ENCODE measurements around the gene RAB8B.
"Not testable (repeated sequence)": the region's sequence is repeated elsewhere in the genome, so short reads cannot be mapped to it uniquely, and the experiment has no call there.

The RAB8B gene

GRCh38 chr15:63186065-63186464 lies 3.3 kb upstream of the RAB8B start:
- DNase-seq: no peak

- no peak for DNase-seq
Measured at GRCh38 chr15:63187589-63188226, 1.7 kb upstream of the RAB8B start.

- no peak for DNase-seq
Measured at GRCh38 chr15:63188247-63188925, 1.0 kb upstream of the RAB8B start.

GRCh38 chr15:63189941-63190768 lies 749 bp downstream of the RAB8B start:
- DNase-seq: no peak

GRCh38 chr15:63190769-63191649 lies 1.6 kb downstream of the RAB8B start:
- no peak for DNase-seq

- no peak for DNase-seq
Measured at GRCh38 chr15:63191895-63192618, 2.7 kb downstream of the RAB8B start.

GRCh38 chr15:63192619-63193206 lies 3.3 kb downstream of the RAB8B start:
- DNase-seq: no peak

GRCh38 chr15:63194302-63194701 lies 4.9 kb downstream of the RAB8B start:
- no peak for DNase-seq

- no peak for DNase-seq
Measured at GRCh38 chr15:63194880-63195568, 5.6 kb downstream of the RAB8B start.

GRCh38 chr15:63195569-63196015 lies 6.2 kb downstream of the RAB8B start:
- DNase-seq: no peak

GRCh38 chr15:63196842-63197241 lies 7.4 kb downstream of the RAB8B start:
- DNase-seq: no peak

- no peak for DNase-seq
Measured at GRCh38 chr15:63197626-63198025, 8.2 kb downstream of the RAB8B start.

GRCh38 chr15:63198371-63199250 lies 9.2 kb downstream of the RAB8B start:
- no peak for DNase-seq

- DNase-seq: no peak
Measured at GRCh38 chr15:63200464-63201249, 11.3 kb downstream of the RAB8B start.

GRCh38 chr15:63202861-63203260 lies 13.5 kb downstream of the RAB8B start:
- no peak for DNase-seq

GRCh38 chr15:63203451-63204090 lies 14.2 kb downstream of the RAB8B start:
- DNase-seq: no peak

- DNase-seq: no peak
Measured at GRCh38 chr15:63206079-63206478, 16.7 kb downstream of the RAB8B start.

- DNase-seq: not testable (repeated sequence)
Measured at GRCh38 chr15:63208824-63209223, 19.4 kb downstream of the RAB8B start.
